GM12892 (cell line): ENCODE data around the gene KRTAP10-4.
"Not testable (repeated sequence)": the region's sequence is repeated elsewhere in the genome, so short reads cannot be mapped to it uniquely, and the experiment has no call there.

Experiments used
- DNase-seq: peaks from one replicate; pipeline ENCODE4 v3.0.0; 2011; ENCODE audit not compliant: insufficient read length
- FAIRE-seq: peaks from 2 replicates; lab custom pipeline; 2011; peaks lifted over from hg19 to GRCh38; lab: Jason Lieb, UNC
- POLR2A ChIP-seq: IDR thresholded peaks from 2 replicates; pipeline ENCODE4 v1.6.1; 2011; ENCODE audit warnings: low read depth, low read length, control low read depth
- POLR2AphosphoS5 ChIP-seq: IDR thresholded peaks from 2 replicates; pipeline ENCODE4 v1.6.1; 2011; ENCODE audit warnings: low read depth, low read length, control low read depth
- TAF1 ChIP-seq: IDR thresholded peaks from 2 replicates; pipeline ENCODE4 v1.6.1; 2011; ENCODE audit warnings: low read depth, mild to moderate bottlenecking, control low read depth, low read length, borderline replicate concordance

Gene KRTAP10-4

GRCh38 chr21:44576025-44576420 lies 2.5 kb downstream of the KRTAP10-4 start:
- FAIRE-seq: no peak
- DNase-seq: no peak
- TF ChIP-seq TAF1: no peak
- TF ChIP-seq POLR2A: no peak
- TF ChIP-seq POLR2AphosphoS5: no peak

- no peak for TF ChIP-seq TAF1
- TF ChIP-seq POLR2AphosphoS5: no peak
- no peak for TF ChIP-seq POLR2A
- no peak for DNase-seq
- FAIRE-seq: no peak
Observed at GRCh38 chr21:44578371-44579055, 5.0 kb downstream of the KRTAP10-4 start.

DNA sequence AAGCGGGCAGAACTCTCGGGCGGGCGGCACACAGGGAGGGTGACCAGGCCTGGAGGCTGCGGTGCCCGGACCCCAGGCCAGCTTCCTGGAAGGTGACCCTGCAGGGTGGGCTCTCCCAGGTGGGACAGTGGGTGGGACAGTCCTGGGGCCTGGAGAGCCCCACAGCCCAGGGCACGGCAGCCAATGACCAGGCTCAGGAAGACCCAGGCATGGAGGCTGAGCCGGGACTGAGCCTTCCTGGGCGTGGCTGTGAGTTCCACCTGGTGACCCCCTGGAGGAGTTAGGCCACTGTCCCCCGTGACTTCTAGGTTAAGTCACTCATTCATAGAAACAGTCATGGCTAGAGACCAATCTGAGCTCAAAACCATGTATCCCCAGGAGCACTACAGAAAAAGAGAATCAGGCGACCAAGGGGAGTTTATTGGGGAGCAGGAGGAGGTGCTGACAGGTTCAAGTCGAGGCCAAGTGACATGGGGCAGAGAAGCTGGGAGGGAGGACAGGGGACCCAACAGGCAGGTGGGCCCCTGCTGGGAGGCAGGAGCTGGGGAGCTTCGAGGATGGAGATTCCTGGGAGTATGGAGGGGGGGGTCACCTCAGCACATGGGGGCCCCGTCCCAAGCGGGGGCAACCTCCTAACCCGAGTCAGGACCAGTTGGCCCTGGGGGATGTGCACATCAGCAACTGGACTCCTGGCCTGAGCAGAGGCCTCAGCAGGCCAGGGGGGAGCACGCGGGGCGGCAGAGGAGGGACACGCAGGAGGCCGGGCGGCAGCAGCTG lies 5.7 kb downstream of the KRTAP10-4 start:
- DNase-seq: no peak
- no peak for FAIRE-seq
- TF ChIP-seq TAF1: no peak

GRCh38 chr21:44579833-44580144 lies 6.3 kb downstream of the KRTAP10-4 start:
- TF ChIP-seq POLR2A (no peak), POLR2AphosphoS5 (no peak), TAF1 (no peak)
- DNase-seq (no peak), FAIRE-seq (no peak)

DNA sequence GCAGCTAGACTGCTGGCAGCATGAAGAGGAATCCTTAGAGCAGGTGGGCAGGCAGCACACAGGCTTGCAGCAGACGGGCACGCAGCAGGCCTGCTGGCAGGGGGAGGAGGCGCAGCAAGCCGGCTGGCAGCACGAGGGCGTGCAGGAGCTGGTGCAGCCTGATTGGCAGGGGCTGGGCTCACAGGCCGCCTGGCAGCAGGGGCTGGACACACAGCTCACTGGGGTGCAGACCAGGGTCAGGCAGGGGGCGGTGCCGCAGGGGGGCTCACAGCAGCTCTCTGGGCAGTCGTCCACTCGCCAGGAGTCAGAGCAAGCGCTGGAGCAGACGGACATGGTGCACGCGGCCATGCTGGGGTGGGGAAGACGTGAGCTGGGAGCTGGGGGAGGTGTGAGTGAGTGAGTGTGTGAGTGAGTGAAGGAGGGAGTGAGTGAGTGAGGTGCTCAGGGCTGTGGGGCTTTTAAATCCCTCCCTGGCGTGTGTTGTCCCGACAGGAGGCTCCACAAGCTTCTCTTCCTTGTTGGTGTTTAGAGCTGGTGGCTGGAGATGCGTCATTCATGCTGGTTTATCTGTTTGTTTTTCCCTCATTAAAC lies 6.8 kb downstream of the KRTAP10-4 start, which contains the start of gene KRTAP10-5:
TSS of gene KRTAP10-5 (minus strand) at position 374 of the 591 bp plus-strand sequence. CDS start at position 348, 26 bp downstream.
- not testable (repeated sequence) for DNase-seq, FAIRE-seq

DNA sequence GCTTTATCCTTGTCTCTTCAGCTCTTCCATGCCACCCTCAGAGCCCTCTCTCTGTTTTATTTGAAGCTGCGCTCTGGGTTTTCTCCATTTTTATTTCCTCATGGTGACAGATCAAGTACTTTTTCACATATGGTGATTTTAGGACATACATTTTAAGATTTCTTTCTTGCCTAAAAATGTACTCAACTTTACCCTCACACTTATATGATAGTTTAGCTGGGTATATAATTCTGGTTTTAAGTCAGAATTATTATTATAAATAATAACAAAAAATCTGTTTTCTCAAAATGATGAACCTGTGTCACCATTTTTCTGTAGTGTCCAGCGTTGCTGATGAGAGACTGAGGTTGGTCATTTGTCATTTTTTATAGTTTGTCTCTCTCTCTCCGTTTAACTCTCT lies 7.6 kb downstream of the KRTAP10-4 start:
- DNase-seq (no peak), FAIRE-seq (no peak)
- TF ChIP-seq POLR2AphosphoS5: no peak
- TF ChIP-seq TAF1: no peak
- no peak for TF ChIP-seq POLR2A

- TF ChIP-seq POLR2A (no peak), POLR2AphosphoS5 (no peak), TAF1 (no peak)
- no peak for DNase-seq
- FAIRE-seq: no peak
Observed at GRCh38 chr21:44582055-44582454, 8.5 kb downstream of the KRTAP10-4 start.

DNA sequence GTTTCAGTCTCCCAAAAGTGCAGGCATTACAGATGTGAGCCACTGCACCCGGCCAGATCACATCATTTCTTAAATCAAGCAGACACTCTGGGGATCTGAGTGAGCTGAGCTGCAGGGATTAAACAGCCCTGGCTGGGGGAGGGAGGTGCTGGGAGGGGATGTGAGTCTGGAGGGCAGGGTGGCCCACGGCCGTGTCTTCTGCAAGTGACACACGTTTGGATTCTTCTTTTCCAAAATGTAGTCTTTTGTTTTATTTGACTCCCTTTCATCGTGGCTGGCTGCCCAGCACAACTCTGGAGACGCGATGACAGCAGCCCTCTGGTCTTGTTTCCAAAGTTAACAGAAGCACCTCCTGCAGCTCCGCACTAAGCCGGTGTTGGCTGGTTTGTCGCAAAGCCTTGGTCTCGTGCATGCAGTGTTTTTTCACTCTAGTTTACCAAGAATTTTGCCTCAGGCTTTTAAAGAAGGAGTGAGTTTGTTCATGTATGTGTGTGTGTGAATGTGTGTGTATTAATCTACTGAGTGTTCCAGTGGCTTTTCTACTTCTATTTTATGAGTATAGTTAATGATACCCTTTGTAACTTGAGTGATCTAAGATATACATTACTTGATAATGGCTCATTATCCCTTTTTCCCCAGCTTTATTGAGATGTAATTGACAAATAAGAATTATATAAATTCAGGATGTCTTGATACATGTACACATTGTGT lies 9.7 kb downstream of the KRTAP10-4 start:
- FAIRE-seq (no peak), DNase-seq (no peak)
- TF ChIP-seq POLR2A: no peak
- no peak for TF ChIP-seq POLR2AphosphoS5
- no peak for TF ChIP-seq TAF1

- FAIRE-seq (no peak), DNase-seq (no peak)
- TF ChIP-seq TAF1 (no peak), POLR2AphosphoS5 (no peak), POLR2A (no peak)
Observed at GRCh38 chr21:44583800-44584147, 10.2 kb downstream of the KRTAP10-4 start.

DNA sequence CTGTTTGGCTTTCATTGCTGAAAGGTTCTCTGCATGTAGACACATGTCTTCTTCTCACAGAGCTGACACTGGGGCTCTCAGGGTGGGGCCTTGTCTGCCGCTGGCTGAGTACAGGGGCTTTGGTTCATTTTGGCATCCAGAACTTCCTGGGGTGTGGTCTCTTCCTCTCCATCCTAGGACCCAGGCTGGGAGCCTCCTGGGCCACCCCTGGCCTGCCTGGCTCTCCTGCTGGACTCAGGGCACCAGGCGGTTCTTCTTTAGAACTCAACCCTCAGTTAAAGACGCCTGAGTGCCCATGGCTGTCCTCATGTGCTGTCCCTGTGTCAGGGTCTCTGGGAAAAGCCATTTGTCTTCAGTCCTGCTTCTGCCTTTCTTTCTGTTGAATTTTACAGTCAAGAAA lies 12.4 kb downstream of the KRTAP10-4 start:
- FAIRE-seq (no peak), DNase-seq (no peak)
- no peak for TF ChIP-seq POLR2A
- no peak for TF ChIP-seq POLR2AphosphoS5
- TF ChIP-seq TAF1: no peak

DNA sequence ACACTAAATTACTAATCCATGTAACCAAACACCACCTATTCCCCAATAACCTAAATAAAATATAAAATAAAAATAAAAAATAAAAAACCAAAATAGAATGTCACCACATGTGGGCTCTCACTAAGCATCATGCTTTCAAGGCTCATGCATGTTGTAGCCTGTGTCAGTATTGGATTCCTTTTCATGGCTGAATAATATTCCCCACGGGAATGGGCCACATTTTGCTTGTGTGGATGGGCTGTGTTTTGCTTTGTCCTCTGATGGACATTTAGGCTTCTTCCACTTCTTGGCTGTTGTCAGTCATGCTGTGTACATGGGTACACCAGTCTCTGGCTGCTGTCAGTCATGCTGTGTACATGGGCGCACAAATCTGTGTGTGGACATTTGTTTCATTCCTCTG lies 15.6 kb downstream of the KRTAP10-4 start:
- TF ChIP-seq POLR2AphosphoS5: no peak
- no peak for TF ChIP-seq POLR2A
- no peak for TF ChIP-seq TAF1
- DNase-seq: no peak
- FAIRE-seq: no peak
